Gastroesophageal sphincter (tissue), 3 donors: ENCODE data around the gene PIK3CA.

Source experiments
- POLR2A ChIP-seq, 2 donors: fragments of 450-650 bp; IDR thresholded peaks; one replicate each; pipeline ENCODE4 v1.6.1; 2017; ENCODE audit warnings: antibody characterized with exemption in 2 of 2, mild to moderate bottlenecking in 2 of 2, moderate library complexity in 1 of 2
- TF ChIP-seq, protein P1 (sequence below), 4 experiments: fragments of 200-600 bp in 2 of 4; fragments of 450-650 bp in 2 of 4; sonication (generic) in 1 of 4; IDR thresholded peaks; one replicate each; pipeline ENCODE4 v1.5.1; 2017 to 2019; ENCODE audit warnings: antibody characterized with exemption in 4 of 4, mild to moderate bottlenecking in 2 of 4, moderate library complexity in 2 of 4

DNA sequence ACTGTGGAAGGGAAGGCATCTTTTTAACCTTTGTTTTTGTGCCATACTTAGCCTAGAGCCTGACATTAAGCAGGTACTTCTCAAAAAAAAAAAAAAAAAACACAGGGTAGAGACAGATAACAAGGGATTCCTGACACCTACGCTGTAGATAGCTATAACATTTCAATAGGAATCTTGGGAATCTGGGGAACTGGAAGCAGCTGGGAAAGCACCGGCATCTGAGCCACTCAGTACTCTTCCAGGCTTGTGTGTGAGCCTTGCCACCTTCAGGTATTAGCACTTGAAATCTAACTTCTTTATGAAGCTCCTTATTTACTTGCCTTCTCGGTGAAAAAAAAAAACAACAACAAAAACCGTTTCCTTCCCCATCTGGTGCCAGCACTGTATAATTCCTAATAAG lies 46.8 kb downstream of the PIK3CA start:
- TF ChIP-seq, protein P1, sequence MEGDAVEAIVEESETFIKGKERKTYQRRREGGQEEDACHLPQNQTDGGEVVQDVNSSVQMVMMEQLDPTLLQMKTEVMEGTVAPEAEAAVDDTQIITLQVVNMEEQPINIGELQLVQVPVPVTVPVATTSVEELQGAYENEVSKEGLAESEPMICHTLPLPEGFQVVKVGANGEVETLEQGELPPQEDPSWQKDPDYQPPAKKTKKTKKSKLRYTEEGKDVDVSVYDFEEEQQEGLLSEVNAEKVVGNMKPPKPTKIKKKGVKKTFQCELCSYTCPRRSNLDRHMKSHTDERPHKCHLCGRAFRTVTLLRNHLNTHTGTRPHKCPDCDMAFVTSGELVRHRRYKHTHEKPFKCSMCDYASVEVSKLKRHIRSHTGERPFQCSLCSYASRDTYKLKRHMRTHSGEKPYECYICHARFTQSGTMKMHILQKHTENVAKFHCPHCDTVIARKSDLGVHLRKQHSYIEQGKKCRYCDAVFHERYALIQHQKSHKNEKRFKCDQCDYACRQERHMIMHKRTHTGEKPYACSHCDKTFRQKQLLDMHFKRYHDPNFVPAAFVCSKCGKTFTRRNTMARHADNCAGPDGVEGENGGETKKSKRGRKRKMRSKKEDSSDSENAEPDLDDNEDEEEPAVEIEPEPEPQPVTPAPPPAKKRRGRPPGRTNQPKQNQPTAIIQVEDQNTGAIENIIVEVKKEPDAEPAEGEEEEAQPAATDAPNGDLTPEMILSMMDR (IDR thresholded peaks at IDR 0.05), result no peak
- TF ChIP-seq POLR2A (IDR thresholded peaks at IDR 0.05), result no peak
